Stimulated activated CD4-positive, alpha-beta T cell treated with anti-CD3 and anti-CD28 coated beads, TNF-alpha, amount 100 ng/mL, for 4 hours (primary cell): ENCODE data around the gene PDIA2.

Source experiments
- DNase-seq, 3 experiments: peaks; one replicate each; pipeline ENCODE4 v3.0.0-alpha.2; 2020; ENCODE audit warnings: low read depth in 3 of 3

PDIA2 gene

DNA sequence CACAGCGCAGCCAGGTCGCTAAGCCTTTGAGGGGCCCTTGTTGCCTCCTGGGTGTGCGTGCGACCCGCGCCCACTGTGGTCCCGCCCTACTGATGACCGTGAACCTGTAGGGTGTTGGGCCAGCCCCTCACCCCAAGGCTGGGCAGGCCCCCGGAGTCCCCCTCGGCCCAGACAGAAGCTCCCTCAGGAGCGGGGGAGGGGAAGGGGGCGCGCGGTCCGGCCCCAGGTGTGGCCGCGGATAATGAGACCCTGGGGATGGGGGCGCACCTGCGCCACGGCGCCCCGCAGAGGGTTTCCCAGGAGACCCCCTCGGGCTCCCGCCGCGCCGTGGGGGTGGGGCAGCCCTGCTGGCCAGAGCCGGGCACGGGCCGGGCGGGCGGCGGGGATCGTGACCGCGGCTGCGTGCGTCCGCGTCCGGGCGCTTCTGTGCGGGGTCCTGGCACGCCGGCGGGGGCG lies 2.9 kb upstream of the PDIA2 start:
- no peak for DNase-seq

DNA sequence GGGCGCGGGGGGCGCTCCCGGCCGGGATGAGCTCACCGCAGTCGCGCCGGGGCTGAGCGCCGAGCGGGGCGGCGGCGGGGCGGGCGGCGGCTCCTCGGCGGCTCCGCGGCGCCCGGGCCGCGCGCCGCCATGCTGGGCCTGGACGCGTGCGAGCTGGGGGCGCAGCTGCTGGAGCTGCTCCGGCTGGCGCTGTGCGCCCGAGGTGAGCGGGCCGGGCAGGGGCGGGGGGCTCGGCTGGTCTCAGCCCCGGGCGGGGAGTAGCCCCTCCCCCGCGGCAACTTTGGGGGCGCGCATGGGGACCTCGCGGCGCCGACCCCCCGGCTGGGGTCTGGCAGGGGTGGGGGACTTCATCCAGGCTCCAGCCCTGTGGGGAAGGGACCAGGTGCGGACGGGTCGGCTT lies 2.4 kb upstream of the PDIA2 start, which contains the start of gene ARHGDIG:
Gene ARHGDIG (plus strand): TSS at position 40 of the 400 bp plus-strand sequence. CDS start 90 bp downstream, at position 130.
- DNase-seq: no peak

DNA sequence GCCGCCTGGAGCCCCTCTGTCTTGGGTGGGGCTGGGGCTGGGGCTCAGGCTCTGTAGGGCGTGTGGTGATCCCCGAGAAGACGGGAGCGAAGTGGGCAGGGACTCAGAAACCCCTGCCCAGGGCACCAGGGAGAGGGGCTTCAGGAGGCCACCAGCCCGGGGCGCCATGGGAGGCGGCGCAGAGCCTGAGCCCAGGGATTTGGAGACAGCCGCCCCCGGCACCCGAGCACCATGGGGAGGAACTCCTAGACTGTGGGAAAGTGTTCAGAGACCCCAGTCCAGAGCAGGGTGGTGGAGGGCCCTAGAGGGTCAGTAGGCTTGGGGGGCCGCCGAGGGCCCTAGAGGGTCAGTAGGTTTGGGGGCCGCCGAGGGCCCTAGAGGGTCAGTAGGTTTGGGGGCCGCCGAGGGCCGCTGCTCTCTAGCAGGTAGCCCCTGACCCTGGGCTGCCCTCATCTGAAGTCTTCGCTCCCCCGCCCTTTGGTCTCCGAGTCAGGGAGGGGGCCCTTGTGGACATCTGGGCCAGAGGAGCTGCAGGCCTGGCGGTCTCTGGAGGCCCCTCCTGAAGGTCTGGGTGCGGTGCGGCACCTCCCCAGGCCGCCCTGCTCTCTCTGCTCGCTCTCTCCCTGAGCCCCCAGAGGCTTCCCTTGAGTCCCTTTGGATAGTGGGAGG lies 1.8 kb upstream of the PDIA2 start:
- no peak for DNase-seq

DNA sequence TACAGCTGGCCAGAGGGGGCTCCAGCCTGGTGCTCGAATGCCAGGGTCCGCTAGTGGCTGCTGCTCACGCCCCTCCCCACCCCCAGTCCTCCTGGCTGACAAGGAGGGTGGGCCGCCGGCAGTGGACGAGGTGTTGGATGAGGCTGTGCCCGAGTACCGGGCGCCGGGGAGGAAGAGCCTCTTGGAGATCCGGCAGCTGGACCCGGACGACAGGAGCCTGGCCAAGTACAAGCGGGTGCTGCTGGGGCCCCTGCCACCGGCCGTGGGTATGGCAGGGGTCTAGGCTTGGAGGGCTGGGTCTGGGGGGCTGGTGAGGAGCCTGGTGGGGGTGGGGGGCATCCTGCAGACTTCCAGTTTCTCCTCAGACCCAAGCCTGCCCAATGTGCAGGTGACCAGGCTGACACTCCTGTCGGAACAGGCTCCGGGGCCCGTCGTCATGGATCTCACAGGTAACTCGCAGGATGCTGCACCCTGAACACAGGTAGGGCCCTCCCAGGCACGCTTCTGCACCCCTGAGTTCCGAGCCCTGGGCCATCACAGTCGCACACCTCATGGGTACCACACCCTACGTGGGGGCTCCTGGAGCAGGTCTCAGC lies 1.2 kb upstream of the PDIA2 start:
- no peak for DNase-seq

DNA sequence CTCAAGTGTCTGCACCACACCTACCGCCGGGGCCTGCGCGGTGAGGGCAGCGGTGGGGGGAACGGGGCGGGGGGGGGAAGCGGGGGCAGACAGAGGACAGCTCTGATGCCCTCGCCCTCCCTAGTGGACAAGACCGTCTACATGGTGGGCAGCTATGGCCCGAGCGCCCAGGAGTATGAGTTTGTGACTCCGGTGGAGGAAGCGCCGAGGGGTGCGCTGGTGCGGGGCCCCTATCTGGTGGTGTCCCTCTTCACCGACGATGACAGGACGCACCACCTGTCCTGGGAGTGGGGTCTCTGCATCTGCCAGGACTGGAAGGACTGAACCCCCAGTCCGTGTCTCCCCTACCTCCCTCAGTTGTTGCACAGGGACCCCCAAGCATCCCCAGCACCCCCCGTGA lies 473 bp upstream of the PDIA2 start:
- DNase-seq: no peak

DNA sequence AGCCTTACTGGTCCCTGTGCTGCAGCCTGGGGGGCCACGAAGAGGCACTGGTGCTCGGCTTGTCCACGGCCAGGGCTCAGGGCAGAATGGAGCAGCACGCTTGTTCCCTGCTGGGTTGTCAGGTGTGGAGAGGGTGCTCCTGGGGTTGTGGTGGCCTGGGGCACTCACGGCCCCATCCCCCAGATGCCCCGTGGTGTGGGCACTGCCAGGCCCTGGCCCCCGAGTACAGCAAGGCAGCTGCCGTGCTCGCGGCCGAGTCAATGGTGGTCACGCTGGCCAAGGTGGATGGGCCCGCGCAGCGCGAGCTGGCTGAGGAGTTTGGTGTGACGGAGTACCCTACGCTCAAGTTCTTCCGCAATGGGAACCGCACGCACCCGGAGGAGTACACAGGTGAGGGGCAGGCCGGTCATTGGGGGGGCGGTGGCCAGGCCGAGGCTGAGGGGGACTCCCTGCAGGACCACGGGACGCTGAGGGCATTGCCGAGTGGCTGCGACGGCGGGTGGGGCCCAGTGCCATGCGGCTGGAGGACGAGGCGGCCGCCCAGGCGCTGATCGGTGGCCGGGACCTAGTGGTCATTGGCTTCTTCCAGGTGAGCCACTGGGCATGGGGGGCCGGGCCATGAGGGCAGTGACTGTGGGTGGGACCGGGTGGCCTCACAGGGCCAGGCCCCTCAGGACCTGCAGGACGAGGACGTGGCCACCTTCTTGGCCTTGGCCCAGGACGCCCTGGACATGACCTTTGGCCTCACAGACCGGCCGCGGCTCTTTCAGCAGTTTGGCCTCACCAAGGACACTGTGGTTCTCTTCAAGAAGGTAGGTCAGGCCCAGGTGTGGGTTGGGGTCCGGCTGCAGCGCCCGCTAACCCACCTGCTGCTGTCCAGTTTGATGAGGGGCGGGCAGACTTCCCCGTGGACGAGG lies 1.5 kb downstream of the PDIA2 start:
- DNase-seq: no peak

DNA sequence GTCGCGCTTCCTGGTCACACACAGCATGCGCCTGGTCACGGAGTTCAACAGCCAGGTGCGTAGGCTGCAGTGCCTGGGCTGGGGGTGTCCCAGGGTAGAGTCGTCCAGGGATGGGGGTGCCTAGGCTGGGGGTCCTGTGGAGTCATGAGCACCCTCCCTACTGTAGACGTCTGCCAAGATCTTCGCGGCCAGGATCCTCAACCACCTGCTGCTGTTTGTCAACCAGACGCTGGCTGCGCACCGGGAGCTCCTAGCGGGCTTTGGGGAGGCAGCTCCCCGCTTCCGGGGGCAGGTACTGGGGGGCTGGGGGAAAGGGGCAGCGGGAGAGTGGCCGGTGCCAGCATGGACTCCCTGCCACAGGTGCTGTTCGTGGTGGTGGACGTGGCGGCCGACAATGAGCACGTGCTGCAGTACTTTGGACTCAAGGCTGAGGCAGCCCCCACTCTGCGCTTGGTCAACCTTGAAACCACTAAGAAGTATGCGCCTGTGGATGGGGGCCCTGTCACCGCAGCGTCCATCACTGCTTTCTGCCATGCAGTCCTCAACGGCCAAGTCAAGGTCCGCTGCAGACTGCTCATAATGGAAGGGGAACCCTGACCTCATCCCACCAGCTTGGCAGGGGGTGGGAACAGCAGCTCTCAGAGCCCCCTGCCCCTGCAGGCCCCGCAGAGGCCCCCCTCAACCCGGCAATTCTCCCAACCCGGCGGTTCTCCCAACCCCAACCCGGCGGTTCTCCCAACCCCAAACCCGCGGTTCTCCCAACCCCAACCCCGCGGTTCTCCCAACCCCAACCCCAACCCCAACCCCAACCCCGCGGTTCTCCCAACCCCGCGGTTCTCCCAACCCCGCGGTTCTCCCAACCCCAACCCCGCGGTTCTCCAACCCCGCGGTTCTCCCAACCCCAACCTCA lies 2.4 kb downstream of the PDIA2 start:
- no peak for DNase-seq

DNA sequence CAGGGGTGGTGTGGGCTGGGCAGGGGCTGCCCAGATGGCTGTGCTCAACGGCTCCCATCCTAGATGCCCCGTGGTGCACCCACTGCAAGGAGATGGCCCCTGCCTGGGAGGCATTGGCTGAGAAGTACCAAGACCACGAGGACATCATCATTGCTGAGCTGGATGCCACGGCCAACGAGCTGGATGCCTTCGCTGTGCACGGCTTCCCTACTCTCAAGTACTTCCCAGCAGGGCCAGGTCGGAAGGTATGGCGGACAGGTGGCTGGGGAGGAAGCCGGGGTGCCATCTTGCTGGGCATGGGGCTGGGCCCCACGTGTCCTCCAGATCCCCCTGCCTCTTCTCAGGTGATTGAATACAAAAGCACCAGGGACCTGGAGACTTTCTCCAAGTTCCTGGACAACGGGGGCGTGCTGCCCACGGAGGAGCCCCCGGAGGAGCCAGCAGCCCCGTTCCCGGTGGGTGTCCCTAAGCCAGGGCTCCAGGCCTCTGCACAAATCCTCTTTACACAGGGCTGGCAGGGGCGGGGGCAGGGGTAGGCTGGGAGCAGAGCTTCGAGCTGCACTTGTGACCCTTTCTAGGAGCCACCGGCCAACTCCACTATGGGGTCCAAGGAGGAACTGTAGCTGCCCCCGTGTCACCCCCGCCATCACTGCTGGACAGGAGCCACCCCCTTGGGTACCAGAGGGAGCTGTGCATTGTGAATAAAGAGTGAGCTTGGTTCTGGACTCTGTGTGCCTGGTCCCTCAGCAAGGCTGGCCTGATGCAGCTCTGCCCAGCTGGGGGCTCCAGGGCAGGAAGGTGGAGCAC lies 3.7 kb downstream of the PDIA2 start:
- no peak for DNase-seq

DNA sequence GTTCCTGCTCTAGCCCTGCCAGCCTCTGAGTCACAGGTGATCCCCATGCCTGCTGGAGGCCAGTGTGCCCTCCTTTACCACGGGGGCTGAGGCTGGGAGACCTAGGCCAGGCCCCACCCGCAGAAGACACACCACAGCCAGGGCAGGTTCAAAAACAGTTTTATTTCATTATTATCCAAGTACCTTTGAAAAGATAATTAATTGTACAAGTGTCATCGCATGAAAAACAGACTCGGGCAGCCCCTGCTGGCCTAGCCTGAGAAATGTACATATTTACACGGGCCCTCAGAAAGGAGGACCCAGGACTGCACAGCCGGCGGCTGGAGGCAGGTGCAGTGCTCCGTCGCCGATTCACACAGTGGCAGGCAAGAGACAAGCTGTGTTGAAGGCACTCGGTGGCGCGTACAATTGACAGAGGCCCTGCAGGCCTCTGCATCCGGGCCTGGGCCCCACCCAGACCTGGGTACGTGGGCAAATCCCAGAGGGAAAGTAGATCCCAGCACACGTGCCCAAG lies 4.4 kb downstream of the PDIA2 start:
- DNase-seq: no peak

DNA sequence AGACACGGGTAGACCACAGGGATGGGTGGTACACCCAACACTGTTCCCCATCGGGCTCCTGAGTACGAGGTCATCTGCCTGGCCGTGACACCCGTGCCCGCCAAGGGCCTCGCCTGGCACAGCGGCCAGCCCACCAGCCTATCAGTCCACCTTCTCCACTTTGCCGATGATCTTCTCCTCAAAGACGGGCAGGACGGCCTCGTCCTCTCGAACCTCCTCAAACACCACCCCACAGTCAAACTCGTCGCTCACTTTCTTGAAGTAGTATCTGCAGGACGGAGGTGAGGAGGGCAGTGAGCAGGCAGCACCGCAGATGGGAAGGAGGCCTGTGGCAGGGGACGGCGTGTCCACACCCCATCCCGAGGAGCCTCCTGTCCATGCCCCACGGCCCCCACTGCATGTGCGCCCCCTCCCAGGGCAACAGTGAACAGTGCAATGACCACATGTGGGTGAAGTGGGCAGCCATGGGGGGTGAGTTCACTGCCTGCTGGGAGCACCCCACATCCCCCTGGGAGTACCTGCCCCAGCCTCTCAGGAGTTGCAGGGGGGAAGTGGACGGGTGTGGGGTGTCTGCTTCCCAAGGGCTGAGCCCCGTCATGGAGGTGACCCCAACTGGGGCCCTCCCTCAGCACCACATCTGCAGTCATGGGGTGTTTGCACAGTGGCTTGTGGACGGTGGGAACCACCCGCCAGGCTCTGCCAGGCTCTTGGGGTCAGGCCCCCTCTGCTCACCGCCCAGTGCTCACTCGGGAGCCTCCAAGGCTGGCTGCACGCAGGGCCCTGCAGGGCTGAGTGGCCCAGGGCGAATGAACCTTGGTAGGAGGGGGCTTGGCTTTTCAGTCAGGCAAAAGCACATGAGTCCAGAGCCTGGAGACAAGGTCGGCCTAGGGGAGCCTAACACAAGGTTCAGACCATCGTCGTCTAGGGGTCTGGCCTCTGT lies 5.3 kb downstream of the PDIA2 start:
- DNase-seq: no peak

DNA sequence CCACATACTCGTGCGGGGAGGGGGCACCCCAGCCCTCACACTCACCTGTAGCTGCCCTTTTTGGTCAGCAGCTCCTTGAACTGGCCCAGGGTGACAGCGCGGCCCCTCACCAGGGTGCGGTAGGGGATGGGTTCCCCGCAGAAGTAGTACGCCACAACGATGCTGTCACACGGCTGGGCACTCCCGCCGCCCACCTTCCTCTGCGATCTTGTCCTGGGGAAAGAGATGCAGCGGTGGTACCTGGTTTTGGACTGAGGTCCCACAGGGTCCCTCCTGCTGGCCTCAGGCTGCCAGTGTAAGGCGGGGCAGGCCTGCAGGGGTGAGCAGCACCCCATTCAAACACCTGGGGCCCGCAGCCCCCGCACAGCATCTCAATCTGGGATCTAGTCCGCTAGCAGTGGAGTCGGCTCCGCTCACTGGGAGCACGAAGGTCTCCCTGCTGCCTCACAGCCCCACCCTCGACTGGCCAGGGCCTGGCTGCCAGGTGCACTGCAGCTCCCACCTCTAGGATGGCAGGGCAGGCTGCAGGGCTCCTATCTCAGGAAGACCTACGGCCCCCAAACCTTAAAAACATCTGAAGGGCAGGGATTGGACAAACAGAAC lies 6.5 kb downstream of the PDIA2 start:
- no peak for DNase-seq

DNA sequence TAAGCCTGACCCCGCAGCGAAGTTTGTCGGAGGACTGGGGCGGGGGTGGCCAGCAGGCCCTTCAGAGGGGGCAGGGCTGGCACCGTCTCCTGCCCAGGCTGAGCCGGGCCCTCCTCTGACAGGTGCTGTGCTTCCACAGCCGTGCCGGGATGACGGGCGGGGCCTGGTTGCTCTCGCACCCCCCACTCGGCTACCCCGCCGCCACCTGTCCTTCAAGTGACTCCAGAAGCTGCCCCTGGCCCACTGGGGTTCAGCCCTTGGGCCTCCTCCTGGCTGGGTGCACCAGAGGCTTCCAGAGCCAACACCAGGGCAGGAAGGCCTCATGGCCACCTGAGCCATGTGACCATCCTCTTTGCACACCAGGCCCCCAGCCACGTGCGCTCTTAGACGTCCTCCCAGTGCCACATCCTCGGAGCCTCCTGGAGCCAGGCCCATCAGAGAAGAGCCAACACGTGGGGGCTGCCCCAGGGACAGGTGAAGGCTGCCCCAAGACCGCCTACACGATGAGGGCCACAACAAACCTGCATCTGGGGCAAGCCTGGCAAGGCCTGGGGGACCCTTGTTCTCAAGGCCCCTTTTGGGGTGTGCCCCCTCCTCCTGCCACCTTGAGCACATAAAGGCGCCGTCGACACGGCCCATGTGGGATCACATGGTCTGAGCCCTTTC lies 7.2 kb downstream of the PDIA2 start:
- no peak for DNase-seq

DNA sequence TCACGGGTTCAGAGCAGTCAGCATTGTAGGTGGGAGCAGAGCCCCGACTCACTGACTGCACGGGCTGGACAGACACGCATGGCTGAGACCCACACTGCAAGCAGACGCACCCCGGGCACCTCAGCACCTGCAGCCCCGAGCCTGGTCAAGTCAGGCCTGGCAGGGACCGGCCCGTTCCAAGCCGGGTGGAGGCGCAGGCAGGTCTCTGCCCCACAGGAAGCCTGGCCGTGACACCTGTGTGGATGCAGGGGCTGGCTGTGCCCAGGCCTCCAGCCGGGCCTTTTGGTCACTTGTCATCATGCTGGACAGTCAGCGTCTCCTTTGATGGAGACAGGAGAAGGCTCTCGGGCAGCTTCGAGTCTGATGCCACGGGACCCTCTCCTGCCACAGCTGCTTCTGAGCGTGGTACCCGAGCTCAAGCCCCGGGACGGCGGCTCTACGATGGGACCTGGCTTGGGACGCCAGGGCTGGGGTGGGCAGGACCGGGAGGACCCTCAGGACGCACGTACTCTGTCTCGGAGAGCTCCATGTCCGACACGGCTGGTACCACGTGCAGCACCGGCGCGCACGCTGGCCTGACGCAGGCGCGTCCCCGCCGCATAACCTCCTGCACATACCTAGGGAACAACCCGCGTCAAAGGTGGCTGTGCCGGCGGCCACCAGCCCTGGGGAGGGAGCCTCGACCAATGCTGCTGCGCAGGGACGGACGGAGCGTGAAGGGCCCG lies 7.9 kb downstream of the PDIA2 start:
- no peak for DNase-seq

DNA sequence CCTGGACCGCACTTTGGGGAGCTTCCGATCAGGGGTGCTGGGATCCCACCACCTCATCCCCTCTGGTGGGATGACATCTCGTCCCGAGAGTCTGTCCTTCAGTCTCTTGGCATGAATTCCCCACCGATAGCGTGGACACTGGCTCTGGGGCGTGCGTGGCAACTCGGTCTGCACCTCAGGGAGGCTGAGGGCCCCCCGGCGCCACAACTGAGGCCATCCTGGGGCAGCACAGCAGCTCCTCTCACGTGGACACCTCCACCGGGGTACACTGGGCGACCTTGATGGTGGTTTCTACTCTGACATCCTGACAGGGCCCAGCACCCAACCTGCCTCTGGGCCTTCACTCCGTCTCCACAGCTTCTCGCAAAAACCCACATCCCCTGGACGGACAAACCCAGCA lies 8.6 kb downstream of the PDIA2 start:
- DNase-seq: no peak

DNA sequence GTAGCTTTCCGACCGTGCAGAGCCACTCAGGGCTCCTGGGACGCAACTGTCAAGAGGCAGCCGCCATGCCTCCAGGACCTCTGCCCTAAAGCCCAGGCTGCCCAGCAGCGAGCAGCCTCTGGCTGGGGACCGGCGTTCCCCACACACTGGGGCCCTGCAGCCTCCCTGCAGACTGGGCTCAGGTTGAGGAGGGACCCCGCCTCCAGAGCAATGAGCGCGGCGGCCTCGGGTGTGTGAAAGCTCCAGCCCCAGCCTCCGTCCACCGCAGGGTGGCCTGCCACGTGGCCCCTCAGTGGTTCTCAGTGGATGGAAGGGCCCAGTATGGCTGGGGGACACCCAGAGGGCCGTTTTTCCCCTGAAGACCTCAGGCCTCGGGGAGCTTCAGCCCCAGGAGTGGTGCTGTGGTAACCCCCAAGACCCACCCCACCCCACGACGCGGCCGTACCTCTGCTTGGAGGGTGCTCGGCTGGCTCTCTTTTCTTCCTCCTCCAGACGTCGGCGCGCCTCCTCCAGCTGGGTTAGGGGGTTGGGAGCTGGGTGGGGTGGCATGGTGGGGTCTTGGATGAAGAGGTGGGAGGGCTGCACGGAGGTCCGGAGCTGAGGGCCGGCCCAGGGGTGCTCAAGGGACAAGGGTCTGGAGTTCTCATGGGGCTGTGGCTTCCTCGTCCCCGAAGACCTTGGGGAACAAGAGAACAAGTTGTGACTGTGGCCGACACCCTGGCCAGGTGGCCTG lies 10.2 kb downstream of the PDIA2 start:
- DNase-seq: no peak

DNA sequence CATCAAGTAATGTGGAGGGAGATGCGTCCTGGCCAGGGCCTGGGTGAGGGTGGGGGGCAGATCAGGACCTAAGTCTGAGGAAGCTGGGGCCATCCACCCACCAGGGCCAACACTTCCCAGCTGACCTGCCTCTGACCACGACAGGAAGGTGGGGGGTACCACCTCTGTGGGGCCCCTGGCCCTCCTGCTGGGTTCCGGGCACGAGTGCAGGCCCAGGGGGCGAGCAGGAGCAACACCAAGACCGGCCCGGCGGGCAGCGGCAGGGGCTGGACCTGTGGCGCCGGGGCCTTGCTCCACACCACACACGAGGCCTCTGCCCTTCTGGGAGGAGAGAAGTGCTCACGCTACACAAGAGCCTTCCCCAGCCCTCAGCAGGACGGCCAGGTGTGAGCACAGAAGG lies 13.3 kb downstream of the PDIA2 start:
- DNase-seq: no peak
